GM12892 (cell line): ENCODE measurements around the gene DOLPP1.

Source experiments
- POLR2A ChIP-seq: IDR thresholded peaks from 2 replicates; pipeline ENCODE4 v1.6.1; 2011; ENCODE audit warnings: low read depth, low read length, control low read depth
- POLR2AphosphoS5 ChIP-seq: IDR thresholded peaks from 2 replicates; pipeline ENCODE4 v1.6.1; 2011; ENCODE audit warnings: low read depth, low read length, control low read depth
- TAF1 ChIP-seq: IDR thresholded peaks from 2 replicates; pipeline ENCODE4 v1.6.1; 2011; ENCODE audit warnings: low read depth, mild to moderate bottlenecking, control low read depth, low read length, borderline replicate concordance

DNA sequence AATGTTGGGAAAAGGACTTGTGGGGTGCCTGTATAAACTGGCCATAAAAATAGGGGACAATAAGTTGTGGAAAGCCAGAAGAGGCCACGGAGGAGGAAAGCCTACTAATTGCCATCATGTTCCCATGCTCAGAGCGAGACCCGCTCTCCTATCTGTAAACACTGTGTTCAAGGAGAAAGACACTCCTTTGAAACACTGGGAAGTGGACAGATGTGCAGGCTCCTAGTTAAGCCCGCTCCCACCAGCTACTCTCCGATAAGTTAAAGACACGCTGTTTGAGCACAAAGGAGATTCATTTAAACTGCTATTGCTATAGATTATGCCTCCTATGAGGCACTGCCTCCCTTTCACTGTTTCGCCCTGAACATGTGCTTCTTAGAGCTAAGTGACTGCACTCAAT is 20.4 kb downstream of the DOLPP1 start:
- TF ChIP-seq TAF1 (no peak), POLR2A (no peak), POLR2AphosphoS5 (no peak)
